ENCODE results near the gene NFIX. TPM values are rescaled to one million over a fixed set of nuclear protein-coding genes. Genes with fewer than 3 reads are reported as not detected.
A peak's percentile ranks its signal among the peaks of the same experiment; 100 is the strongest.

Gene NFIX
- total and polyA plus RNA-seq, 2 of the 13 experiments (the other 11 are each of a cell fraction or from before 2014, with no cell fraction given), result 3.4 to 5.4 TPM

GRCh38 chr19:12965017-12965811 is 30.1 kb upstream of the NFIX start (continued):
- TF ChIP-seq, protein P1, sequence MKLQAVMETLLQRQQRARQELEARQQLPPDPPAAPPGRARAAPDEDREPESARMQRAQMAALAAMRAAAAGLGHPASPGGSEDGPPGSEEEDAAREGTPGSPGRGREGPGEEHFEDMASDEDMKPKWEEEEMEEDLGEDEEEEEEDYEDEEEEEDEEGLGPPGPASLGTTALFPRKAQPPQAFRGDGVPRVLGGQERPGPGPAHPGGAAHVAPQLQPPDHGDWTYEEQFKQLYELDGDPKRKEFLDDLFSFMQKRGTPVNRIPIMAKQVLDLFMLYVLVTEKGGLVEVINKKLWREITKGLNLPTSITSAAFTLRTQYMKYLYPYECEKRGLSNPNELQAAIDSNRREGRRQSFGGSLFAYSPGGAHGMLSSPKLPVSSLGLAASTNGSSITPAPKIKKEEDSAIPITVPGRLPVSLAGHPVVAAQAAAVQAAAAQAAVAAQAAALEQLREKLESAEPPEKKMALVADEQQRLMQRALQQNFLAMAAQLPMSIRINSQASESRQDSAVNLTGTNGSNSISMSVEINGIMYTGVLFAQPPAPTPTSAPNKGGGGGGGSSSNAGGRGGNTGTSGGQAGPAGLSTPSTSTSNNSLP (IDR thresholded peaks at IDR 0.05; ENCODE audit: low read depth, low read length), result no peak
- TF ChIP-seq GATAD1 (CRISPR knock-in tag; IDR thresholded peaks at IDR 0.05) (peak; percentile 55; the same call in 1 of the 2 replicates), ZBTB40 (IDR thresholded peaks at IDR 0.05) (no peak), ZBTB40 (CRISPR knock-in tag; IDR thresholded peaks at IDR 0.05) (0 out of 2 replicates have a peak, but pooled peaks have one; percentile 21), HOXA5 (CRISPR knock-in tag; IDR thresholded peaks at IDR 0.05) (peak; percentile 72; the same call in 1 of the 2 replicates), ZFX (CRISPR knock-in tag; IDR thresholded peaks at IDR 0.05; ENCODE audit: low read depth) (peak; percentile 76), ZNF496 (CRISPR knock-in tag; IDR thresholded peaks at IDR 0.05; ENCODE audit: insufficient replicate concordance) (no peak), TBP (CRISPR knock-in tag; IDR thresholded peaks at IDR 0.05) (no peak), CBFB (CRISPR knock-in tag; IDR thresholded peaks at IDR 0.05) (peak; percentile 59; the same call in 1 of the 2 replicates), ZFAT (CRISPR knock-in tag; conservative IDR thresholded peaks at IDR 0.05) (no peak), ZNF260 (CRISPR knock-in tag; IDR thresholded peaks at IDR 0.05; ENCODE audit: borderline replicate concordance, low read depth) (no peak), ZNF124 (CRISPR knock-in tag; IDR thresholded peaks at IDR 0.05) (0 out of 2 replicates have a peak, but pooled peaks have one; percentile 49)
- TF ChIP-seq, protein P2, sequence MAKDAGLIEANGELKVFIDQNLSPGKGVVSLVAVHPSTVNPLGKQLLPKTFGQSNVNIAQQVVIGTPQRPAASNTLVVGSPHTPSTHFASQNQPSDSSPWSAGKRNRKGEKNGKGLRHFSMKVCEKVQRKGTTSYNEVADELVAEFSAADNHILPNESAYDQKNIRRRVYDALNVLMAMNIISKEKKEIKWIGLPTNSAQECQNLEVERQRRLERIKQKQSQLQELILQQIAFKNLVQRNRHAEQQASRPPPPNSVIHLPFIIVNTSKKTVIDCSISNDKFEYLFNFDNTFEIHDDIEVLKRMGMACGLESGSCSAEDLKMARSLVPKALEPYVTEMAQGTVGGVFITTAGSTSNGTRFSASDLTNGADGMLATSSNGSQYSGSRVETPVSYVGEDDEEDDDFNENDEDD (CRISPR knock-in tag; IDR thresholded peaks at IDR 0.05; ENCODE audit: borderline replicate concordance), result peak; percentile 71; the same call in 1 of the 2 replicates
- TF ChIP-seq, protein P3, sequence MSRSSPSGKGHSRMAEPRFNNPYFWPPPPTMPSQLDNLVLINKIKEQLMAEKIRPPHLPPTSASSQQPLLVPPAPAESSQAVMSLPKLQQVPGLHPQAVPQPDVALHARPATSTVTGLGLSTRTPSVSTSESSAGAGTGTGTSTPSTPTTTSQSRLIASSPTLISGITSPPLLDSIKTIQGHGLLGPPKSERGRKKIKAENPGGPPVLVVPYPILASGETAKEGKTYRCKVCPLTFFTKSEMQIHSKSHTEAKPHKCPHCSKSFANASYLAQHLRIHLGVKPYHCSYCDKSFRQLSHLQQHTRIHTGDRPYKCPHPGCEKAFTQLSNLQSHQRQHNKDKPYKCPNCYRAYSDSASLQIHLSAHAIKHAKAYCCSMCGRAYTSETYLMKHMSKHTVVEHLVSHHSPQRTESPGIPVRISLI (CRISPR knock-in tag; IDR thresholded peaks at IDR 0.05; ENCODE audit: borderline replicate concordance), result peak; percentile 48; the same call in 1 of the 2 replicates
